Uterus (tissue), 4 donors: ENCODE measurements around the gene DNAJC15. TPM values are rescaled to one million over a fixed set of nuclear protein-coding genes. Genes with fewer than 3 reads are reported as not detected.
"Not testable (repeated sequence)": the region's sequence is repeated elsewhere in the genome, so short reads cannot be mapped to it uniquely, and the experiment has no call there.

Experiments
- DNase-seq, 2 donors: peaks; one replicate each; pipeline ENCODE4 v3.0.0-alpha.2; 2019 to 2020
- H3K27ac ChIP-seq, 2 donors: fragments of 200-600 bp; sonication (generic); 1 replicate in 1 of 2; 2 replicates in 1 of 2; pipeline ENCODE4 v1.5.1; 2016 to 2018
- H3K27me3 ChIP-seq, 2 donors: fragments of 200-600 bp; sonication (generic); one replicate each; pipeline ENCODE4 v1.5.1; 2018 to 2019; ENCODE audit warnings: control low read depth in 1 of 2
- H3K36me3 ChIP-seq, 2 donors: fragments of 200-600 bp; sonication (generic); one replicate each; pipeline ENCODE4 v1.5.1; 2019; ENCODE audit warnings: control low read depth in 1 of 2
- H3K4me1 ChIP-seq, 2 donors: fragments of 200-600 bp; sonication (generic); one replicate each; pipeline ENCODE4 v1.5.1; 2018 to 2019; ENCODE audit warnings: control low read depth in 1 of 2
- H3K4me3 ChIP-seq, 2 donors: fragments of 200-600 bp; sonication (generic); 1 replicate in 1 of 2; 2 replicates in 1 of 2; pipeline ENCODE4 v1.5.1; 2018 to 2019; ENCODE audit warnings: mild to moderate bottlenecking in 1 of 2
- H3K9me3 ChIP-seq, 2 donors: fragments of 200-600 bp; sonication (generic); one replicate each; pipeline ENCODE4 v1.5.1; 2019; ENCODE audit warnings: control low read depth in 1 of 2
- POLR2A ChIP-seq, 2 donors: fragments of 450-650 bp; IDR thresholded peaks; one replicate each; pipeline ENCODE4 v1.6.1; 2016; ENCODE audit warnings: antibody characterized with exemption in 2 of 2, mild to moderate bottlenecking in 1 of 2, moderate library complexity in 1 of 2
- intact Hi-C: fragments of 100-400 bp; cut with DNase I; formaldehyde crosslinking; loops from one replicate; pipeline ENCODE4 v1.15.1; 2023; ENCODE audit warnings: low total_unique reads
- total RNA-seq, 4 donors: library from RNA; depleted of rRNA in 3 of 4; stranded (reverse); fragments of >200 nt in 3 of 4; gene quantifications; one replicate each; pipeline versions ENCODE4 v1.1.0 to v1.2.4, GENCODE V29; 2014 to 2023
- TF ChIP-seq, protein P1 (sequence below), 4 experiments: fragments of 200-600 bp in 2 of 4; fragments of 450-650 bp in 2 of 4; sonication (generic) in 2 of 4; IDR thresholded peaks; one replicate each; pipeline ENCODE4 v1.5.1; 2016 to 2019; ENCODE audit warnings: antibody characterized with exemption in 4 of 4, mild to moderate bottlenecking in 2 of 4, moderate library complexity in 1 of 4
- donor health status: DM: yes; HTN: yes; CAD: no.

The DNAJC15 gene
- total RNA-seq, 4 donors from 2014 or later: 3.6 to 14.5 (median 6.1) TPM

DNA sequence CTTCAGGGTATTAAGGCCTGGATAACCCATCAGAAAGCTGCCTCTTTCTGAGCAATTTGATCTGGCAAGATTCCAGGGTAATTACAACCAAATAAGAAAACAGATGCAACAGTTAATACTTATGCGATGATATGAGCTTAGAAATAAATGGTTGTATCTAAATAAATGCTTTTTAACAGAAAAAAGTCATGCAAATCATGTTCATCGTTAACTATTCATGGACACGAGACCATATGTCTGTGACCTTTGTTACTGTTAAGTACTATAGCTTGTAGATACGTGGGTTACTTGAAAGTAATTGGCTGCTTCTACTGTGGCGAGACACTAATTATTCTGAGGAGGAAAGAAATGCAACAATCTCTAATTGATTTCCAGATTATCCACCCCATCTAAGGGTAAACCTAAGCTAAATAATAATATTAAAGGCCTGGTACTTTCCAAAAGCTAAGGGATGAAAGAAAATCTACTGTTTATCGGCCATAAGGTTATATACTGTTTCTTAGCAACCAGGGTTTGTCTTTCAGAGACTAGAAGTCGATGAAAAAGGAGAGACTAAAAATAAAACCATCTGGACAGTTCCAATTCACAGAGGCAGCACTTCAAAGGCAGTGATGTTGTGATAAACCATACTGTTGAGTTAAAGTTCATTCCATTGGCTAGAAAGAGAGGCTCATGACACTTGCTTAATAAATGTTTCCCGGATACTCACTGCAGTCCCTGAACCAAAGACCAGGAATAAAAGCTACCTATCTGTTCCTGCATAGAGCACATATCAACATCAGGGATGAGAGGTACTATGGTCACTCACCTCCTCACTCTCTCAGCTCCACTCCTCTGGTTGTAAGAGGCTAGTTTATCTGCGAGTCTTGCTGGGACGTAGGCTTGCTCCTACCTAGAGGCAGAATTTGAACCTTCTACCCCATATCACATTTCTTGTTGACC lies 32.8 kb upstream of the DNAJC15 start:
- Histone ChIP-seq H3K4me3 (no peak overlapping the region), H3K27me3 (no peaks in the 10 kb centered on the region), H3K4me1 (no peaks in the 10 kb centered on the region), H3K36me3 (no peaks in the 10 kb centered on the region), H3K9me3 (no peaks in the 10 kb centered on the region), H3K27ac (peak overlapping the region in 1 of 2 donors; percentile 86)
- TF ChIP-seq, protein P1, sequence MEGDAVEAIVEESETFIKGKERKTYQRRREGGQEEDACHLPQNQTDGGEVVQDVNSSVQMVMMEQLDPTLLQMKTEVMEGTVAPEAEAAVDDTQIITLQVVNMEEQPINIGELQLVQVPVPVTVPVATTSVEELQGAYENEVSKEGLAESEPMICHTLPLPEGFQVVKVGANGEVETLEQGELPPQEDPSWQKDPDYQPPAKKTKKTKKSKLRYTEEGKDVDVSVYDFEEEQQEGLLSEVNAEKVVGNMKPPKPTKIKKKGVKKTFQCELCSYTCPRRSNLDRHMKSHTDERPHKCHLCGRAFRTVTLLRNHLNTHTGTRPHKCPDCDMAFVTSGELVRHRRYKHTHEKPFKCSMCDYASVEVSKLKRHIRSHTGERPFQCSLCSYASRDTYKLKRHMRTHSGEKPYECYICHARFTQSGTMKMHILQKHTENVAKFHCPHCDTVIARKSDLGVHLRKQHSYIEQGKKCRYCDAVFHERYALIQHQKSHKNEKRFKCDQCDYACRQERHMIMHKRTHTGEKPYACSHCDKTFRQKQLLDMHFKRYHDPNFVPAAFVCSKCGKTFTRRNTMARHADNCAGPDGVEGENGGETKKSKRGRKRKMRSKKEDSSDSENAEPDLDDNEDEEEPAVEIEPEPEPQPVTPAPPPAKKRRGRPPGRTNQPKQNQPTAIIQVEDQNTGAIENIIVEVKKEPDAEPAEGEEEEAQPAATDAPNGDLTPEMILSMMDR (IDR thresholded peaks at IDR 0.05): no peak
- peak in 1 of 2 donors; percentile 5 for TF ChIP-seq POLR2A (IDR thresholded peaks at IDR 0.05)
- intact Hi-C loops: no loop called here
- no peak for DNase-seq

DNA sequence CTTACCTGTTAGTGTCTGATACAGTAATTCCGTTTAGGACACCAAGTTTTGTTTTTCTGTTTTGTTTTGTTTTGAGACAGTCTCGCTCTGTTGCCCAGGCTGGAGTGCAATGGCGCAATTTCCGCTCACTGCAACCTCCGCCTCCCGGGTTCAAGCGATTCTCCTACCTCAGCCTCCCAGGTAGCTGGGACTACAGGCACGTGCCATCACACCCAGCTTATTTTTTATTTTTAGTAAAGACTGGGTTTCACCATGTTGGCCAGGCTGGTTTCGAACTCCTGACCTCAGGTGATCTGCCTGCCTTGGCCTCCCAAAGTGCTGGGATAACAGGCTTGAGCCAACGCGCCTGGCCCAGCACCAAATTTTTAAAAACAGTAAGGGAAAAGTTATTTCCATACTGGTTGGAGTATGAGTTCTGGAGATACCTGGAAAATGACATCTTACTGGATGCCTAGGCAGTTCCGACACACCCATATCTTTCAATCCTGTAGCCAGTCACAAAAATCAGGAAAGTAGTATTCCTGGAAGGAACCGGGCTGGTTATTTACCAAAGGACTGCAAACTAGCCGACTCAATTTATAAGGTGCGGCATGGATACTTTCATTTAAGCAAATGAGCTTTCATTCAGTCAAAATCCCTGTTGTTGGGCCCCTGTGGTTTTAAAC lies 32.0 kb upstream of the DNAJC15 start:
- H3K9me3 ChIP-seq, DNase-seq, H3K36me3 ChIP-seq, H3K4me1 ChIP-seq, intact Hi-C loops, H3K27me3 ChIP-seq: not testable (repeated sequence)
- peak overlapping the region; percentile 86 to 90 for H3K27ac ChIP-seq
- H3K4me3 ChIP-seq: peak overlapping the region; percentile 67 to 83

DNA sequence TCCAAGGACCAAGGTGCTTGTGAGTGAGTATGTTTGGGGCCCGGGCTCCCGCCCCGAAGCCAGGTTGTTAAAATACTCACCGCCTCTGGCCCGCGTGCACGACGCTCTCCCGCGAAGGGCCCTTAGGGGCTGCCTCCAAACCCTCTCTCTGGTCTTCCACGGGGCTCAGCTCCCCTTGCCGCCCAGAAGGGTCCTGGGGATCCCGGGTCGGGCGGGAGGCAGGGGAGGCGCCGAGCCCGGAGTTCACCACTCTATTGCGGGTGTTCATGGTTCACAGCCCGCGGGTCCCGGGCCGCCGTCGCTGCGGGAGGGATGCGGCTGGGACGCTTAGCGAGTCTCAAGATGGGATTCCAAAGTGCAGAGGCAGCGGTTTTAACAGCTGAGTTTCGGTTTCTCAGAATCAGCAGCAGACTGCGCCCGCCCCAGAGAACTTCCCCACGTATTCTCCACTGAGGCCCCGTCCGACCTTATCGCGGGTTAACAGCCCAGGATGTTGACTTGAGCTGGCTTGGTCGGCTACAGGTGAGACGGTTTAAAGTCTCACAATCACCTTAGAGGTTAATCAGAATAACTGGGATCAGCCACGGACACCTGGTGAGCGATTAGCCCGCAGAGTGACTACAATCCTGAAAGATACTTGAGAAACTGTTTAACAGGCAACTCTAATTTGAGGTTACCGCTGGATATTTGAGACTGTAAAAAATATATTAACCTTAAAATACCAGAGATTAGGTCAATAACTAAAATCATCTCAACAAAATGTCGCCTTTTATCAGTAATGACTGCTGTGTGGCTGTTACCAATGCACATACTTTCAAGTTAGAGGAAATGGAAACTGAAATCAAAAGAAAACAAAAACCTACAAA lies 31.3 kb upstream of the DNAJC15 start, which contains the start of gene EPSTI1:
Gene EPSTI1 (minus strand): TSS at position 344 of the 866 bp plus-strand sequence. CDS start 76 bp downstream, at position 268.
- H3K27ac ChIP-seq: peak within 1 kb of the TSS; percentile 86 to 90
- TF ChIP-seq, protein P1 (IDR thresholded peaks at IDR 0.05): no peak
- no peak for TF ChIP-seq POLR2A (IDR thresholded peaks at IDR 0.05)
- H3K9me3 ChIP-seq: no peaks in the 10 kb centered on the region
- no peaks in the 10 kb centered on the region for H3K27me3 ChIP-seq
- peak; percentile 63 to 68 for DNase-seq
- no peaks in the 10 kb centered on the region for H3K4me1 ChIP-seq
- no peaks in the 10 kb centered on the region for H3K36me3 ChIP-seq
- H3K4me3 ChIP-seq: peak within 1 kb of the TSS; percentile 67 to 83
- intact Hi-C loops: no loop called here

DNA sequence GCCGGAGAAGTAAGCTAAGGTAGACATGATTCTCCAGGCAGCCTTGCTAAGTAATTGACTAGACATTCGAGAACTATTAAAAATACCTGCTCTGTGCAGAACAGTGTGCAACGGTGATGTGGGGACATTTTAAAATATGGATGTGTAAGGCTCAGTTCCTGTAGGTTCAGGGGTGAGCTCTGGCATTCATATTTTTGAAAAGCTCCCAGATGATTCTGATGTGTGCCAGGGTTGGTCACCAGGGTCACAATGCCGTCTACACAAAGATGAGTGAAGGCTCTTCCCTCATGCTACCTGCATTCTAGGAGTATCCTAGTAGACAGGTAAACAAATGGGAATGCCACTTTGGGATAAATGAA lies 30.6 kb upstream of the DNAJC15 start:
- H3K4me1 ChIP-seq: no peaks in the 10 kb centered on the region
- peak overlapping the region in 1 of 2 donors; percentile 83 for H3K4me3 ChIP-seq
- H3K27me3 ChIP-seq: no peaks in the 10 kb centered on the region
- intact Hi-C loops: no loop called here
- H3K9me3 ChIP-seq: no peaks in the 10 kb centered on the region
- no peak for DNase-seq
- H3K36me3 ChIP-seq: no peaks in the 10 kb centered on the region
- no peak for TF ChIP-seq POLR2A (IDR thresholded peaks at IDR 0.05)
- TF ChIP-seq, protein P1 (IDR thresholded peaks at IDR 0.05): no peak
- H3K27ac ChIP-seq: peak overlapping the region; percentile 86 to 90

DNA sequence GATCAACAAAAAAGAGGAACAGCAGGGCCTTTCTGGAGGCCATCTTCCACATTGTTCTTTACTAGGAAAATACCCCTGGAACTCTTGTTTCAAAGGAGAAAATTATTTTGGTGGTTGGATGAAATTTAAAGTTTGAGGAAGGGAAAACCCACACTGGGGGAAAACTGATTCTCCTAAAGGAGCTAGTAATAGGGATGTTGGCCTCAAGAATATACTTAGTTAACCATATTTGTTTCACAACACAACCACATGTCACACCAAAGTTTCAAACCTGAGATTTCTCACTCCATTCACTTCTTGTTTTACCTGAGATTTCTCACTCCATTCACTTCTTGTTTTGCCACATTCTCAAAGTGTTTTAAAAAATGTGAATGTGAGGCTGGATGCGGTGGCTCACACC lies 28.5 kb upstream of the DNAJC15 start:
- H3K4me3 ChIP-seq: no peak overlapping the region
- DNase-seq: no peak
- no peak for TF ChIP-seq POLR2A (IDR thresholded peaks at IDR 0.05)
- TF ChIP-seq, protein P1 (IDR thresholded peaks at IDR 0.05): no peak
- H3K9me3 ChIP-seq: no peaks in the 10 kb centered on the region
- intact Hi-C loops: no loop called here
- H3K36me3 ChIP-seq: no peaks in the 10 kb centered on the region
- H3K27me3 ChIP-seq: no peaks in the 10 kb centered on the region
- H3K27ac ChIP-seq: no peak overlapping the region
- H3K4me1 ChIP-seq: no peaks in the 10 kb centered on the region
